ENCODE data around the gene SDCCAG8. TPM values are rescaled to one million over a fixed set of nuclear protein-coding genes. Genes with fewer than 3 reads are reported as not detected.

SDCCAG8 gene
- total RNA-seq, 1 donor from 2014 or later = 18.3 TPM

- DNase-seq (ENCODE audit: missing footprints) = no peak
- no peak for ATAC-seq
- intact Hi-C loops (cut with DNase I) = loop anchor here (10.0 kb wide), 1 partner anchor 47 kb away; no protein-coding TSS in a partner anchor
These were observed 4.3 kb upstream of the SDCCAG8 start for GRCh38 chr1:243251539-243251938.

GRCh38 chr1:243253211-243253925 is 2.5 kb upstream of the SDCCAG8 start:
- intact Hi-C loops (cut with DNase I) = loop anchor here (10.0 kb wide), 1 partner anchor 49 kb away; no protein-coding TSS in a partner anchor
- no peak for DNase-seq (ENCODE audit: missing footprints)

GRCh38 chr1:243253926-243254232 is 2.0 kb upstream of the SDCCAG8 start:
- no peak for ATAC-seq
- no peak for DNase-seq (ENCODE audit: missing footprints)
- intact Hi-C loops (cut with DNase I) = loop anchor here (2.0 to 10.0 kb wide), 2 partner anchors 49 to 795 kb away; no protein-coding TSS in a partner anchor

More at GRCh38 chr1:243253211-243253925, 2.5 kb upstream of the SDCCAG8 start:
- no peak for ATAC-seq

DNA sequence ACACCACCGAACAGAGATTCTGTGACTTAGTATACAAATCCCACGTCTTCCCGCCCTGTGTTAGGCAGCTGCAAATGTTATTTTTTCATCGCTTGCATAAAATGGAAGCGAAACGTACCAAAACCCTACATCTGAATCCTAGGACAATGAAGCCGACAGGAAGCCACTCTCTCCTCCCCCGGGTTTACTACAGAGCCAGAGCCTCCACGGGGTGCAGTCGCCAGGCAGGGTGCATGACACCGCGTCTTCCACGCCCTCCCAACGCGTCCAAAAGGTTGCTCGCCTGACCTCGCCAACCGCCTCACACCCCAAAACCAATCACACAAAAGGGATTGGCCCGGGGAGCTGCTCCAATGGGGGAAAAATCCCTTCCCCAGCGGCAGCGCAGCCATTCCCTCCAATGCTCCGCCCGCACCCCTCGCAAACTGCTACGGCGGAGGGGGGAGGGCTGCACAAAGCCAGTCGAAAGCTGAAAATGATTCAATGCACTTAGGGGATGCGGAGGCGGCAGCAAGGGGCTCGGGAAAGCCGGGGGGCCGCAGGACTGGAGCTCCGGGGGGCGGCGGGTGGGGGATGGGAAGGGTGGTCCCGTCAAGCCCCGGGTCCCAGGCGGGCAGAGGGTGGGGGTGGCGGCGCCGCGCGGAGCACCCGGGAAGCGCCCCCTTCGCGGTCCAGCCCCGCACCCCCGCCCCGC is 1.5 kb upstream of the SDCCAG8 start:
- ATAC-seq = peak; percentile 17
- peak; percentile 86 for DNase-seq (ENCODE audit: missing footprints)
- intact Hi-C loops (cut with DNase I) = loop anchor here (2.0 to 10.0 kb wide), 2 partner anchors 50 to 794 kb away; no protein-coding TSS in a partner anchor

DNA sequence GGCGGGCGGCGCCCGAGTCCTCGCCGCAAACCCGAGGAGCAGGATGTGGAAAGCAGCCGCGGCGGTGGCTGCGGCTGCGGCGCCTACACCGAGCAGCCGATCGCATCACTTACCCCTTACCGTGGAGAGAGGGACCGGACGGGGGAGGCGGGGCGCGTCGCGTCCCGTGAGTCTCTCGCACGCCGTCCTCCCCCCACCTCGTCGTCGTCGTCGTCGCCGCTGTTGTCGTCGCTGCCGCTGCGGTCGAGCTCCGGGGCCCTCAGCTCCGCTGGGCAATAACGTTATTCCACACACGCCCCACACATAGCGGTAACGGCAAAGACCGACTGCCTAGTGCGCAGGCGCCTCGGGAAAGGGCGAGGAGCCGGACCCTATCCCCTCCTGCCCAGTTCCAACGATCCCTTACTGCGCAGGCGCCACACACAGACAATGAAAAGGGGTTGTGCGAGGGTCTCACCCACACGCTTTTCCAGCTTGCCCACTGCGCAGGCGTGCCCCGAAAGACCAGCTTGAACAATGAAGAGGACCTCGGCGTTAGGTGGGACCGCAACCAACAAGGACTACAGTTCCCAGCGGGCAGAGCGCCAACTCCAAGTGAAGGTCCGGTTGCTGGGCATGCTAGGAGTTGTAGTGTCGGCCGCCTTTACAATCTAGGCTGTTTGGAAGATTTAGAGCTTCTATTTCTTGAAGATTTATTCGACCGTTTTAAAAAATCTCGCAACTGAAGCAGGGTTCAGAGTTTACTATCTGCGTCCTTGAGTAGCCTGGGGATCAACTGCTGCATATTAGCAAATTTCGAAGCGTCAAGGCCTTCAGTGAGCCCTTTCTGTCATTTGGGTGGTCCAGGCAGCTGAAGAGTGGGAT is 682 bp upstream of the SDCCAG8 start, which contains the start of gene CEP170:
TSS of gene CEP170 (minus strand) at position 355 of the 864 bp plus-strand sequence. CDS start 30,001 bp downstream, outside the sequence.
- ATAC-seq = peak; percentile 83
- peak; percentile 96 for DNase-seq (ENCODE audit: missing footprints)
- intact Hi-C loops (cut with DNase I) = loop anchor here (2.0 to 10.0 kb wide), 3 partner anchors 50 to 1197 kb away; partner anchors contain the start of gene ADSS2

DNA sequence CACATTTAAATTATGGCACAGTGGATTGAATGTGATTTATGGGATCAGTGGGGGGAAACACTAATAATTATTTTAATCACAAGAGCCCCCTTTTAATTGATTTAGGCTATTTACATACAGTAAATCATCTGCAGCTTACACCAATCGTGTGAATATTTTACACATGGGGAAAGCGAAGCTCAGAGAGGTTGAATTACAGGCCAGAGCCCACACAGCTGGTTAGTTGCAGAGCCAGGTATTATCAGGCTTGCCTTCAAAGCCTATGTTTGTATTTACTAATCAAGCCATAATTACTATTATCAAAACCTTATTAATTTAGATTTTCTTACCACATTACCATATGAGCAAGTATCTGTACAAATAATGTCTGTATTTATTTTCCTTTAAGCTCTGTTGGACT is 749 bp downstream of the SDCCAG8 start:
- no peak for DNase-seq (ENCODE audit: missing footprints)
- no peak for ATAC-seq
- intact Hi-C loops (cut with DNase I) = loop anchor here (5.0 to 10.0 kb wide), 2 partner anchors 52 to 1196 kb away; partner anchors contain the start of gene ADSS2

DNA sequence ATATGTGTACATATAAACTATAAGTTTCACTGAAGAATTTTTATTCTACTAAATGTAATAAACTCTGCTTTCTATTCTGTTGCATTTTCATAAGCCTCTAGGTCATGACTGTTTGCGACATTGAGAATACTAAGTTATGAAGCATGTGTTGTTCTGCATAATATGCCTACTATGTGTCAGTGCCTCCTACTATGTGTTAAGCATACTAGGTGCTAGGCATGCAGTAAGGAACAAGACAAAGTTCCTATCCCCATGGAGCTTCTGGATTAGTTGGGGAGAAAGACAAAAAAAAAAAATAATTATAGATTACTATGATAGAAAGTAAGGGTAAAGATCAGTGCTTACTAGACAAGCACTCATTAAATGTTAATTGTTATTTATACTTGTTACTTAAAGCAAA is 1.3 kb downstream of the SDCCAG8 start:
- intact Hi-C loops (cut with DNase I) = loop anchor here (5.0 to 10.0 kb wide), 2 partner anchors 52 to 1195 kb away; partner anchors contain the start of gene ADSS2
- DNase-seq (ENCODE audit: missing footprints) (no peak), ATAC-seq (no peak)

DNA sequence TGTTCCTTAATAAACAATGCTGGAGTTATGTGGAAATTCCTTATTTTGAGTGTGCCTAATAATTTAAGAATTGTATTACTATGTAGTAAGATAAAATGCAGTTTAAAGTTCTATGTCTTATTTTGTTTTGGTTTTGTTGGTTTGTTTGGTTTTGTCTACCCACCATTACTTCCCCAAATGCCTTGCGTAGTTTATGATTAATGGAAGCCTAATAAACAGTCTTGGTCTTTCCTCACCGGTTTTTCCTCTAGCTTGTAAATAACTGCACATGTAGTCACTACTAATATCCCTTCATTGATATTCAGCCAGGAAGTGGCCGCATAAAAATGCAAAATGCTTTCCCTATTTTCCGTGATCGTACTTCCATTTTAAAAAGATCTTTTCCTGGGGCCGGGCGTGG is 2.9 kb downstream of the SDCCAG8 start:
- no peak for ATAC-seq
- intact Hi-C loops (cut with DNase I) = loop anchor here (5.0 to 10.0 kb wide), 2 partner anchors 54 to 1194 kb away; partner anchors contain the start of gene ADSS2
- no peak for DNase-seq (ENCODE audit: missing footprints)

GRCh38 chr1:243260221-243260880 is 4.5 kb downstream of the SDCCAG8 start:
- no peak for ATAC-seq
- DNase-seq (ENCODE audit: missing footprints) = no peak
- intact Hi-C loops (cut with DNase I) = no loop called here

DNA sequence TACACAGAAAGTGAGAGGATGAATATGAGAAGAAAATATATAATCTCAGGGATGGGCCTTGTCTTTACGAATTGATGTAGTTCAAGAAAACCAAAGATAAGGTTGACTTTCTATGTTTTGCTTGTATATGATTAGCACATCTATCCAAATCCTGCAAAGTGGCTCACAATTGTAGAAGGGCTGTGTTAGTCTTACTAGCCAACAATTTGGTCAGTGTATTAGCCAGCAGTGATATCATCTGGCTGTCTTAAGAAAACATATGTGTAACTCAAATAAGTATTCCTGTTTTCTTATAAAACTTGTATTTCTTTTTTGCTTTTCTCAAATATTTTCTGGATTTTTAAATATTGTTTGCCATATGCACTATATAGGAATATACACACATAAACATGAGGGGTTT is 5.5 kb downstream of the SDCCAG8 start:
- ATAC-seq (no peak), DNase-seq (ENCODE audit: missing footprints) (no peak)
- intact Hi-C loops (cut with DNase I) = no loop called here

DNA sequence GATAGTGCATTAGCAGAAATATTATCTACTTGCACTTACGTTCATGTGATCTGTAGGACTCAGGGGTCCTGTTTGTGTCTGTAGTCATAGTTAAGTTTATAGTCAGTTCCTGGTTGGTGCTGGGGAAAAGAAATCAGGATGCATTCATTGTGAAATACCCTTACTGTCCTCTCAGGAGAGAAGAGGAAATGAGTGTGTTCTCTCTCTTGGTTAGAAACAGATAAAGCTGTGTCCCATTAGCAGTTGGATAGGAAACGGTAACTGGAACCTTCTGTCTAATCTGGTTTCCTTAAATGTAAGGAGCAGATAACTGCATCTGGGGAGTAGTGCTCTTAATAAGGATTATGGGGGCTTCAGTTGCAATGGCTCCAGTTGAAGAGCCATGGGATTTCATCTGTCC is 8.9 kb downstream of the SDCCAG8 start:
- DNase-seq (ENCODE audit: missing footprints) (no peak), ATAC-seq (peak; percentile 51)
- intact Hi-C loops (cut with DNase I) = no loop called here

DNA sequence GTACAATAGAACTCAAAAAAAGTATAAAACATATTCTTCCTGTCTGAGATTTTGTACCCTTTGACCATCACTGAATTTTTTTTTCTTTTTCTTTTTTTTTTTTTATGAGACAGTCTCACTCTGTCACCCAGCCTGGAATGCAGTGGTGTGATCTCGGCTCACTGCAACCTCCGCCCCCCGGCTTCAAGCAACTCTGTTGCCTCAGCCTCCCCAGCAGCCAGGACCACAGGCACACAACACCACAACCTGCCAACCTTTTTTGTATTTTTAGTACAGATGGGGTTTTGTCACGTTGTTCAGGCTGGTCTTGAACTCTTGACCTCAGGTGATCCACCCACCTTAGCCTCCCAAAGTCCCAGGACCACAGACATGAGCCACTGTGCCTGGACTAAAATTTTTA is 10.4 kb downstream of the SDCCAG8 start:
- intact Hi-C loops (cut with DNase I) = no loop called here
- ATAC-seq (no peak), DNase-seq (ENCODE audit: missing footprints) (no peak)

DNA sequence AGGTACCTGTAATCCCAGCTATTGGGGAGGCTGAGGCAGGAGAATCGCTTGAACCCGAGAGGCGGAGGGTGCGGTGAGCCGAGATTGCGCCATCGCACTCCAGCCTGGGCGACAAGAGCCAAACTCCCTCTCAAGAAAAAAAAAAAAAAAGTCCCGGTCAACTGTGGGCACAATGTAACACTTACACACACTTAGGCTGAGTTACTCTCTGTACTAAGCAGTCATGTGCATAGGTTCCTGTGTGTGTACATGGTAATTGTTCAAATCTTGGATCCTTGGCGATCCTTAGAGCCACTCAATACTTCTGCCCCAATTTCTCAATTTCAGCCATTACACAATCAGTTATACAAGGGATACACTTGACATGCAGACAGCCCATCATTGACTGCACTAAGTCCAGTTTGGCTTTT is 11.6 kb downstream of the SDCCAG8 start:
- ATAC-seq (no peak), DNase-seq (ENCODE audit: missing footprints) (no peak)
- intact Hi-C loops (cut with DNase I) = no loop called here

DNA sequence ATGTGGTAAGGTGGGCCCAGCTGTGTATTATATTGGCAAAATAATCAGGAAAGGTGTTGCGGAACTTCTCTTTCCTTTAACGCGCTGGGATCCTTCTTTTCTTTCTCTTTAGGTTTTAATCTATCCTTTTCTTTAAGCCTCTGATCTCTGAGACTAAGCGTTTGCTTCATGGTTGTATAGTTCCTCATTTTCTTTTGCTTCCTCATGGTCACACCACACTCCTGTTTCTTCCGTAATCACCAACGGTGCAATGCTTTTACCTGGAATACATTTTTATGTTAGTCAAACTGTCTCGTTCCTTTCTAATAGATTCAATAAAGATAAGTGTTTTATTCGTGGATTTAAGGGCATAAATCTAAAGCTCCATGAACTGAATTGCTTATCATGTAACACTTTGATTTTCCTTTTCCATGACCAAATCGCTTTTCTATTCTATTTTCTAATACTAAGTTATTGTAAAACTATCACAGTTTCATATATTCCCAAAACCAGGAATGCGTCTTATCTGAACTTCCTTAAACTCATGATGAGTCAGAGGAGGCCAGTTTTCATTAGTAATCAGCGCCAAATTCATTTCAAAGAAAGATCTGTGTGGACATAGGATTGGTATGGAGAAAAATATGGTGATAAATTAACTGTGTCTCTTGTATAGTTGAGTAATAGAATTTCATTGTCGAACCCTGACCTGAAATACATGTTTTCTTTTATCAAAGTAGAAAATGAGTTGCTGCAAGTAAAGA is 12.2 kb downstream of the SDCCAG8 start:
- intact Hi-C loops (cut with DNase I) = no loop called here
- ATAC-seq = no peak
- no peak for DNase-seq (ENCODE audit: missing footprints)

- peak; percentile 33 for ATAC-seq
- no peak for DNase-seq (ENCODE audit: missing footprints)
- intact Hi-C loops (cut with DNase I) = no loop called here
These were observed 13.1 kb downstream of the SDCCAG8 start for GRCh38 chr1:243268751-243269460.

- ATAC-seq = no peak
- DNase-seq (ENCODE audit: missing footprints) = no peak
- intact Hi-C loops (cut with DNase I) = no loop called here
These were observed 13.6 kb downstream of the SDCCAG8 start for GRCh38 chr1:243269461-243269801.

Data from Right ventricle myocardium inferior (tissue), 1 donor.